ENCODE results near the gene HMOX1. TPM values are rescaled to one million over a fixed set of nuclear protein-coding genes. Genes with fewer than 3 reads are reported as not detected.

The HMOX1 gene
- total RNA-seq, 1 donor from 2014 or later: 1.6 TPM

- H3K27ac Mint-ChIP-seq: peak overlapping the region; percentile 52
- peaks cover 7% of the 10 kb centered on the region for H3K36me3 Mint-ChIP-seq
- H3K9me3 Mint-ChIP-seq: no peaks in the 10 kb centered on the region
- H3K27me3 Mint-ChIP-seq (ENCODE audit: low read depth): no peaks in the 10 kb centered on the region
- H3K4me1 Mint-ChIP-seq: peaks cover 10% of the 10 kb centered on the region
- TF ChIP-seq, protein P1, sequence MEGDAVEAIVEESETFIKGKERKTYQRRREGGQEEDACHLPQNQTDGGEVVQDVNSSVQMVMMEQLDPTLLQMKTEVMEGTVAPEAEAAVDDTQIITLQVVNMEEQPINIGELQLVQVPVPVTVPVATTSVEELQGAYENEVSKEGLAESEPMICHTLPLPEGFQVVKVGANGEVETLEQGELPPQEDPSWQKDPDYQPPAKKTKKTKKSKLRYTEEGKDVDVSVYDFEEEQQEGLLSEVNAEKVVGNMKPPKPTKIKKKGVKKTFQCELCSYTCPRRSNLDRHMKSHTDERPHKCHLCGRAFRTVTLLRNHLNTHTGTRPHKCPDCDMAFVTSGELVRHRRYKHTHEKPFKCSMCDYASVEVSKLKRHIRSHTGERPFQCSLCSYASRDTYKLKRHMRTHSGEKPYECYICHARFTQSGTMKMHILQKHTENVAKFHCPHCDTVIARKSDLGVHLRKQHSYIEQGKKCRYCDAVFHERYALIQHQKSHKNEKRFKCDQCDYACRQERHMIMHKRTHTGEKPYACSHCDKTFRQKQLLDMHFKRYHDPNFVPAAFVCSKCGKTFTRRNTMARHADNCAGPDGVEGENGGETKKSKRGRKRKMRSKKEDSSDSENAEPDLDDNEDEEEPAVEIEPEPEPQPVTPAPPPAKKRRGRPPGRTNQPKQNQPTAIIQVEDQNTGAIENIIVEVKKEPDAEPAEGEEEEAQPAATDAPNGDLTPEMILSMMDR (IDR thresholded peaks at IDR 0.05; ENCODE audit: unreplicated experiment): no peak
- H3K4me3 Mint-ChIP-seq: no peak overlapping the region
- DNase-seq (ENCODE audit: low spot score in 2 of 2, unreplicated experiment in 2 of 2): no peak
Observed at GRCh38 chr22:35425971-35426800, 45.3 kb downstream of the HMOX1 start.

DNA sequence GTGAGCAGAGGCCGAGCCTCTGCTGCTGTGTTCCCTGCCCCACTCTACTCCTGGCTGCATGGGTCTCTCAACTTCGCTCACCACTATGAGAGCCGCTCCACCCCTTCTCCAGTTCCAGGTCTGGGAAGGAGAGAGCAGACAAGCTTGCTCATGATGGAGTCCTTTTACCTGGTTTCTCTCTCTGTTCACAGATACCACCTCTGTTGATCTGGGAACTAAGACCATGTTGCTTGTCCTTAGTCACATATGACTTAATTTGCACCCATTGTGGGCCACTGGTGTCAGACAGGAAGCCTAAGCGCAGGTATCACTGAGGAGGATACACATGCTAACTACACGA lies 45.9 kb downstream of the HMOX1 start:
- no peak overlapping the region for H3K4me3 Mint-ChIP-seq
- H3K27ac Mint-ChIP-seq: peak overlapping the region; percentile 52
- no peak for DNase-seq (ENCODE audit: low spot score in 2 of 2, unreplicated experiment in 2 of 2)
- peaks cover 10% of the 10 kb centered on the region for H3K4me1 Mint-ChIP-seq
- H3K36me3 Mint-ChIP-seq: peaks cover 7% of the 10 kb centered on the region
- no peaks in the 10 kb centered on the region for H3K9me3 Mint-ChIP-seq
- H3K27me3 Mint-ChIP-seq (ENCODE audit: low read depth): no peaks in the 10 kb centered on the region
- TF ChIP-seq, protein P1 (IDR thresholded peaks at IDR 0.05; ENCODE audit: unreplicated experiment): no peak

DNA sequence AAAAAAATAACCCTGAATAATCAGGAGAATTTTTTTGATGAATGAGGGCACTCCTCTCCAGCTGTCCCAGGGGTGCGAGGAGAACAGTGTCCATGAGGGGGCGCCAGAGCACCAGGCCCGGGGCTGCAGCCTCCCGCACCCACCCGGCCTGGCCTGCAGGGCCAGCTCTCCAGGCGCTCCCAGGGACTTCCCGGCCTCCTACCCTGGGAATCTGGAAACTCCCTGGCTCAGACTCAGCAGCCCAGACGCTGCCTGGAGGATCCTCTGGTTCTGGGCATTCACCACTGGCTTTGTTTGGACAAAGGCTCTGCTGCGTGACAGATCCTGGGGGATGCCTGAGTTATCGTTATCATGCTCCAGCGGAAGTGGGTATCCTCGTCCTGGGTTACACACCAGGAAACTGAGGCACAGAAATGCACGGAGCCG lies 50.0 kb downstream of the HMOX1 start:
- H3K4me3 Mint-ChIP-seq: no peak overlapping the region
- peak overlapping the region; percentile 56 for H3K27ac Mint-ChIP-seq
- DNase-seq (ENCODE audit: low spot score in 2 of 2, unreplicated experiment in 2 of 2): peak; percentile 81 to 97
- no peaks in the 10 kb centered on the region for H3K27me3 Mint-ChIP-seq (ENCODE audit: low read depth)
- H3K9me3 Mint-ChIP-seq: peaks cover 5% of the 10 kb centered on the region
- H3K4me1 Mint-ChIP-seq: peaks cover 10% of the 10 kb centered on the region
- TF ChIP-seq, protein P1 (IDR thresholded peaks at IDR 0.05; ENCODE audit: unreplicated experiment): peak; percentile 97
- H3K36me3 Mint-ChIP-seq: peaks cover 24% of the 10 kb centered on the region

DNA sequence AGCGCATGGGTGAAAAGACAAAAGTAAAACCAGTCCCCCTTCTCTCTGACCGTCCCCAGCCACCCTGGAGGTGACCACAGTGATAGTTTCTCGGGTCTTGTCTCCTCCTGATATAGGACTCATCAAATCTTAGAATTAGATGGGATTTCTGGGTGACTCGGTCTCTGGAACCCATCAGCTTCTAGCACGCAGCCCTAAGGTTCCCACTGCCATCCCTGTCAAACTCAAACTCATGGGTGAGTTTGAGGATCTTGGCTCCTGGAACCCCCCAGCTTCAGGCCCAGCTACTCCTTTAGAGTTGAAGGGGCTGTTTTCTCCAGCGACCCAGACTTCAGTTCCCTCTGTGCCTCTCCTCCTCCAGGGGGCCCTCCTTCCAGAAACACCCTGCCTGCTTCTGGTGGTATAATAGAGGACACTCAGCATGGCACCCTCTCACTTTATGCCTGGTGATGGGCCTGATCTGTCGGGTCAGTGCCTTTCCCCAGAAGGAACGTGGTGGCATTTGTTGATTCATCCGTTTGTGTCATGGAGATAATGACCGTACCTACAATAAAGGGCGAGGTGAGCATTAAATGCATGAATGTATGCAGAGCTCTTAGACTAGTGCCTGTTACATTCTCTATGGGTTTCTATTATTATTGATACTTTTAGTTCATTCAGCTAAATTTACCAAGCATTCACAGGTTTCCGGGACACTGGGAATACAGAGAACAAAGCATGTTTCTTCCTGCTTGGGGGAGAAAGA lies 50.8 kb downstream of the HMOX1 start:
- Mint-ChIP-seq H3K27me3 (ENCODE audit: low read depth) (no peaks in the 10 kb centered on the region), H3K9me3 (peaks cover 5% of the 10 kb centered on the region), H3K36me3 (peaks cover 24% of the 10 kb centered on the region), H3K4me3 (no peak overlapping the region), H3K27ac (peak overlapping the region; percentile 56), H3K4me1 (peaks cover 5% of the 10 kb centered on the region)
- DNase-seq (ENCODE audit: low spot score in 2 of 2, unreplicated experiment in 2 of 2): no peak
- TF ChIP-seq, protein P1 (IDR thresholded peaks at IDR 0.05; ENCODE audit: unreplicated experiment): no peak

DNA sequence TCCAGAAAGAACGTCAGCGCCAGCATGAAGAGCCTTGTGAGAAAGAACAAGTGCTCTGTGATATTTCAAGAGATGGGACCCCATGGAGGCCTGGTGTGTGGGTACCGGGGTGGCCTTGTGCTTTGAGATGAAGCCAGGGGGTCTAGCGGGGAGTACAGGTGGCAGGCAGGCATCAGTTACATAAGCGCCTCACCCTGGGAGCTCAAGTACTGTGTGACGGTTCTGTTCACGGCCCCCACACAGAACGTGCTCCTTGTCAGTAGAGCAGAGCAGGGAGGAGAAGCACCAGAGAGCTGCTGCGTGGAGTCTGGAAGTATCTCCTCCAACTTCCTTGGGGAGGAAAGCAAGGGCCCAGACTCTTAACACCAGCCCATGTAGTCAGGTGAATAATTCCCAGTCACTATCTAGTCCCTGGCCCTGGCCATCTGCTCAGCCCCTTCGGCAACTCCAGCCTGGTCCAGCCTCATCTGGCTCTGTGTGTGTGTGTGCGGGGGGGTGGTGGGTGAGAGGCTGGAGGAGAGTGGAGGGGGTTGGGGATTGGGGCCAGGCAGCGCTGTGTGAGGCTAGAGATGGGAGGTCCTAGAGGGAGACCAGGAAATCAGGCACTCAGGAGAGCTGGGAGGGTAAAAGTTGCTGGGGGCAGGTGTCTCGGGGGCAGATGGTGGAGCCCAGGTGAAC lies 51.5 kb downstream of the HMOX1 start:
- H3K9me3 Mint-ChIP-seq: peaks cover 5% of the 10 kb centered on the region
- peaks cover 2% of the 10 kb centered on the region for H3K4me1 Mint-ChIP-seq
- peaks cover 24% of the 10 kb centered on the region for H3K36me3 Mint-ChIP-seq
- DNase-seq (ENCODE audit: low spot score in 2 of 2, unreplicated experiment in 2 of 2): no peak
- H3K4me3 Mint-ChIP-seq: no peak overlapping the region
- TF ChIP-seq, protein P1 (IDR thresholded peaks at IDR 0.05; ENCODE audit: unreplicated experiment): no peak
- no peaks in the 10 kb centered on the region for H3K27me3 Mint-ChIP-seq (ENCODE audit: low read depth)
- no peak overlapping the region for H3K27ac Mint-ChIP-seq
